Measurements from ENCODE around the gene UTP20.
"Not testable (repeated sequence)": the region's sequence is repeated elsewhere in the genome, so short reads cannot be mapped to it uniquely, and the experiment has no call there.

Gene UTP20

DNA sequence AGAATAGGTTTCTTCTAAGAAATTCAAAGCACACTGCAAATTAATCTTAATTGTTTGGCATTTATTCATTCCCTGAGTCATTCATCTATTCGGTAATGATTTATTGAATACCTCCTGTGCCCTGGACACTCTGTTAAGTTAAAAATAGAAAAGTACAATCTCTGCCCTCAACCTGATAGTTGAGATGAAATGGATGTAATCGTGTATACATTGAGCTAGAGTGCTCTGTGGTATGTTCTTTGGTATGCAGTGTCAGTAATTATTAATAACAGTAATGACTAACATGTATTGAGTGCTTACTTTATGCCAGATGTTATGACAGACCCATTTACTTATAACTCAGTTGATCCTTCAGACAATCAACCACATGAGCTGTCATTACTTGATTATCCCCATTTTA lies 47.6 kb downstream of the UTP20 start:
- DNase-seq: no peak

DNA sequence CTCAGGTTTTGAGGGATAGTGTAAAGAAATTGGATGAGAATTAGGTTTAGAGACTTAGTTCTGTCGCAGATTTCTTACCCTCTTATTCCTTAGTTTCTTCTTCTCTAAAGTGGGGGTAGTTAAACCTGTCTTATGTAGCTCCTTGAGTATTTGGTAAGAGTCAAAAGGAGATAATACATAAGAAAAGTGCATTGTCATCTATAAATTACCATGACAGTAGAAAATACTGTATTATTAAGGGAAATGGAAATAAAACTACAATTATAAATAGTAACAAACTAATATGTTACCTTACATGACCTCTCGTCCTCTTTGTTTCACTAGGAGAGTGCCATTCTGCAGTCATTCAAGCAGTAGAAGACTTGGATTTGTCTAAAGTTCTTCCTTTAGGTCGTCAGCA lies 49.0 kb downstream of the UTP20 start:
- no peak for DNase-seq

- no peak for DNase-seq
These were observed 50.7 kb downstream of the UTP20 start for GRCh38 chr12:101330631-101331030.

- no peak for DNase-seq
These were observed 56.5 kb downstream of the UTP20 start for GRCh38 chr12:101336437-101336836.

DNA sequence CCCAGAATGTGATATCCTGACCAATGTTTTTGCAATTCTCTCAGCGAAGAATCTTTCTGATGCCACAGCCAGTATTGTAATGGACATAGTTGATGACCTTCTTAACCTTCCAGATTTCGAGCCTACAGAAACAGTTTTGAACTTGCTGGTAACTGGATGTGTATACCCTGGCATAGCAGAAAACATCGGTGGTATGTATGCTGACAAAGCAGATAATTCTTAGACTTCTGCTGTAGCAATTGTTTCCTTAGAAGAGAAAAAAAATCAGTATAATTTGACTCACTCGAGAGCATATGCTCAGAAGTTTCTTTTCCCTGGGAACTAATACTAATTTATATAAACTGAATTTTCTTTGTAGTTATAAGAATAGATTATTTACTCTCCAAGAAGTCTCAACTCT lies 58.2 kb downstream of the UTP20 start:
- no peak for DNase-seq

GRCh38 chr12:101343893-101344292 lies 64.0 kb downstream of the UTP20 start:
- DNase-seq: no peak

DNA sequence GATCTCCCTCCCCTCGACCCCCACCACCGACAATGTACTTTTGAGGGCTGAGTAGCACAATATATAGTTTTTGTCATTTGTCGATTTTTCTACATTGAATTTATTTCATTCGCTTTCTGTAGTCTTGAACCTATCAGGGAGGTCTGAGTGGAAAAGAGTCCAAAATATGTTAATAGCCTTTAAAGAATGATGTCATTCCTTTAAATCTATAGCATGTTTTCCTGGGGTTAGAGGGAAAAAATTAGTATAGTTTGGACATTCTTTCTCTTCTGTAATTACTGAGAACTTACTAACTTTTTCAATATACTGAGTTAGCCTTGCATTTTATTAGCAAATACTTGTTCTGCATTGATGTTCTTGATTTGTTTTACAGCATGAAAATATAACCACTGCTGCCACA lies 71.8 kb downstream of the UTP20 start:
- no peak for DNase-seq

DNA sequence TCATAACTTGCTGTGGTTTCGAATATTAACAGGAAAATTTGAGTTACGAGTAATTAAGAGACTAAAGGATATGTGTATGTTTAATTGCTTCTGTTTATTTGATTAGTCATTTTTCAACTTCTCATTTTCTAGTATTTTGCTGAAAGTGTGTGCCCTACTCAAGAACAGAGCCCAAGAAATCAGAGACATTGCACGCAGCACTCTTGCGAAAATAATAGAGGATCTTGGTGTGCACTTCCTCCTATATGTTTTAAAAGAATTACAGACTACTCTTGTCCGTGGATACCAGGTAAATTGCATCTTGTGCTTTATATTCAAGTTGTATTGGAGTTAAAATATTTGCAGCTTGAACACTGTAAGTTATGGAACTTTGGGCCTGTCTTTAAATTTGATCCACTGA lies 76.9 kb downstream of the UTP20 start:
- DNase-seq: no peak

GRCh38 chr12:101361455-101361854 lies 81.5 kb downstream of the UTP20 start:
- DNase-seq: no peak

GRCh38 chr12:101368016-101368415 lies 88.1 kb downstream of the UTP20 start:
- DNase-seq: no peak

GRCh38 chr12:101372431-101372830 lies 92.5 kb downstream of the UTP20 start:
- DNase-seq: no peak

DNA sequence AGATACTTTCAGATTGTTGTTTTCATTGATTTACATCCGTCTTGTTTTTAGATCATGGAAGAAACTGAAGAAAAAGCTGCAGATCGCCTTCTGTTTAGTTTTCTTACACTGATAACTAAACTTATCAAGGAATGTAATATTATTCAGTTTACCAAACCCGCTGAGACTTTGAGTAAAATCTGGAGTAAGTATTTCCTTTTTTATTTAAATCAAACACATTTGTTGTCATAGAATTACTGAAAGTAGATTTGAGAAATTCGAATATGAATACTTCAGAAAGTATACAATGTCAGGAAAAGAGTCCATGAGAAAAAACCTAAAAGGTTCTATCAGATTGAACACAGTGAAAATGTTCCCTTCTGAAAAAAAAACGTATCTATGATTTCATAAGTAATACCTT lies 95.7 kb downstream of the UTP20 start:
- DNase-seq: no peak

DNA sequence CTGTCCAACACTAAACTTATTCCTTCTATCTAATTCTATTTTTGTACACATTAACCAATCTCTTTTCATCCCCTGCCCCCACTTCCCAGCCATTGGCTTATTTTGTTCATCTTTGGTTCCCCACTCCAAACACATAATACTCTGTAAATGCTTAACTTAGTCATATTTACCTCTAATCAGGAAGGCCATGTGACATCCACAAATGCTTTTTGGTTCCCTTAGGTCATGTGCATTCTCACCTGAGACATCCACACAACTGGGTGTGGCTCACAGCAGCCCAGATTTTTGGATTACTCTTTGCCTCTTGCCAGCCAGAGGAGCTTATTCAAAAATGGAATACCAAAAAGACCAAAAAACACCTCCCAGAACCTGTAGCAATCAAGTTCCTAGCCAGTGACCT lies 99.2 kb downstream of the UTP20 start:
- DNase-seq: no peak

GRCh38 chr12:101391181-101391580 lies 111.3 kb downstream of the UTP20 start:
- DNase-seq: not testable (repeated sequence)

DNA sequence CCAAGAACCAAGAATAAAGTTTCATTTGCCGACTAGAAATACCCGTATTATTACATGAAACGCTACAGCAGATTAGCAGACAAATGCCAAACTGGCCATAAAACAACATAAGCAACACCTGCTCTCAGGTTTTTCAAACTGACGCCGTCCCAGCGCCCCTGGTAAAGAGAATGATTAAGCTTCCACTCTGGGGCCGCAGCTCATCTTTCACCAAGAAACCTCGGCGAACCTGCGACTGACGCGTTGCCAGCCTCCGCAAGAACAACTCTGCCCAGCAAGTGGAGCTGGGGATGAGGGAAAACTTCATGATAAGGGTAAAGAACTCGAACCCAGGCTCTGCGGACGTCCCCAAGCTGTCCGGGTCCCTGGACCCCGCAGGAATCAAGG lies 127.1 kb downstream of the UTP20 start:
- DNase-seq: no peak

- DNase-seq: peak; percentile 71
These were observed 127.8 kb downstream of the UTP20 start, which contains the start of gene ARL1 for GRCh38 chr12:101407436-101408345. Gene ARL1 (minus strand): TSS chr12:101407772. CDS start chr12:101407645, 127 bp downstream.

- not testable (repeated sequence) for DNase-seq
These were observed 130.3 kb downstream of the UTP20 start for GRCh38 chr12:101410169-101410568.

- peak; percentile 41 for DNase-seq
These were observed 134.7 kb downstream of the UTP20 start for GRCh38 chr12:101414533-101415119.

- no peak for DNase-seq
These were observed 135.3 kb downstream of the UTP20 start for GRCh38 chr12:101415228-101415627.

GRCh38 chr12:101422066-101422465 lies 142.2 kb downstream of the UTP20 start:
- not testable (repeated sequence) for DNase-seq

DNA sequence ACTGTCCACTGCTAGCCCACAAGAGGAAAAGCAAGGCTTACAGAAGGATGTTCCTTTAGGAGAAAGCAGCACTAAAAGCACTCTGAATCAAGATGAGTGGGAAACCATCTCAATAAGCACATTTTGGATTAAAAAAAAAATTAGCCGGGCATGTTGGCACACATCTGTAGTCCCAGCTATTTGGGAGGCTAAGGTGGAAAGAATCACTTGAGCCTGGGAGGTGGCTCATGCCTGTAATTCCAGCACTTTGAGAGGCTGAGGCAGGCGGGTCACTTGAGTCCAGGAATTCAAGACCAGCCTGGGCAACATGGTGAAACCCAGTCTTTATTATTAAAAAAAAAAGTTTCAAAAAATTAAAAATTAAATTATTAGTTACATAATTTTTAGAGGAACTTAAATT lies 144.7 kb downstream of the UTP20 start:
- no peak for DNase-seq

- DNase-seq: no peak
These were observed 150.6 kb downstream of the UTP20 start for GRCh38 chr12:101430456-101430855.

GRCh38 chr12:101436136-101436535 lies 156.2 kb downstream of the UTP20 start:
- DNase-seq: no peak
